Esophagus muscularis mucosa (tissue), 4 donors: ENCODE measurements around the gene PIP4K2B. TPM values are rescaled to one million over a fixed set of nuclear protein-coding genes. Genes with fewer than 3 reads are reported as not detected.

ENCODE experiments used
- DNase-seq: peaks from one replicate; pipeline ENCODE4 v3.0.0-alpha.2; 2017; ENCODE audit errors: extremely low spot score
- H3K27ac ChIP-seq, 4 donors: fragments of 200-600 bp; sonication (generic); replicated peaks in 1 of 4; 1 replicate in 3 of 4; 2 replicates in 1 of 4; pipeline ENCODE4 v1.5.1; 2016 to 2019; ENCODE audit warnings: mild to moderate bottlenecking in 1 of 4
- H3K27me3 ChIP-seq, 4 donors: fragments of 200-600 bp; sonication (generic); one replicate each; pipeline versions ENCODE4 v1.5.1 to v1.6.0; 2016 to 2019
- H3K36me3 ChIP-seq, 4 donors: fragments of 200-600 bp; sonication (generic); one replicate each; pipeline ENCODE4 v1.5.1; 2016 to 2019
- H3K4me1 ChIP-seq, 4 donors: fragments of 200-600 bp; sonication (generic); one replicate each; pipeline ENCODE4 v1.5.1; 2016 to 2019
- H3K4me3 ChIP-seq, 4 donors: fragments of 200-600 bp; sonication (generic); 1 replicate in 2 of 4; 2 replicates in 2 of 4; pipeline ENCODE4 v1.5.1; 2016 to 2019; ENCODE audit warnings: mild to moderate bottlenecking in 4 of 4, moderate library complexity in 1 of 4
- H3K9me3 ChIP-seq, 4 donors: fragments of 200-600 bp; sonication (generic); 1 replicate in 3 of 4; 2 replicates in 1 of 4; pipeline ENCODE4 v1.5.1; 2016 to 2019
- EP300 ChIP-seq: sonication (generic); formaldehyde crosslinking; IDR thresholded peaks from one replicate; pipeline ENCODE4 v1.6.1; 2017; ENCODE audit warnings: antibody characterized with exemption
- POLR2A ChIP-seq: fragments of 450-650 bp; IDR thresholded peaks from one replicate; pipeline ENCODE4 v1.6.1; 2017; ENCODE audit warnings: antibody characterized with exemption, moderate library complexity, mild to moderate bottlenecking, low read depth
- POLR2AphosphoS5 ChIP-seq, 2 donors: sonication (generic); formaldehyde crosslinking; IDR thresholded peaks; one replicate each; pipeline ENCODE4 v1.6.1; 2017; ENCODE audit warnings: antibody characterized with exemption in 2 of 2
- WGBS: methylation state at CpG from one replicate; pipeline ENCODE4 v1.1.5; 2018; 5-methylcytosine and 5-hydroxymethylcytosine counted together
- intact Hi-C: fragments of 100-400 bp; cut with DNase I; formaldehyde crosslinking; loops from one replicate; pipeline ENCODE4 v1.15.1; 2023
- total RNA-seq, 4 donors: library from RNA; depleted of rRNA; stranded (reverse); fragments of >200 nt; gene quantifications; one replicate each; pipeline versions ENCODE4 v1.1.0 to v1.2.1, GENCODE V29; 2016
- TF ChIP-seq, protein P1 (sequence below), 3 experiments: fragments of 200-600 bp in 2 of 3; fragments of 450-650 bp in 1 of 3; sonication (generic) in 2 of 3; IDR thresholded peaks; one replicate each; pipeline ENCODE4 v1.5.1; 2017 to 2019; ENCODE audit warnings: antibody characterized with exemption in 3 of 3, mild to moderate bottlenecking in 2 of 3, moderate library complexity in 1 of 3

PIP4K2B gene
- total RNA-seq, 4 donors from 2014 or later: 39.5 to 72.1 (median 53.2) TPM

GRCh38 chr17:38747463-38748148 lies 51.8 kb downstream of the PIP4K2B start:
- Histone ChIP-seq H3K4me1 (peaks cover 67 to 94% (median 87%) of the 10 kb centered on the region in 4 donors), H3K27ac (peak overlapping the region; percentile 89 to 97 (median 94)), H3K27me3 (peaks cover 0 to 6% (median 0%) of the 10 kb centered on the region in 4 donors), H3K9me3 (no peaks in the 10 kb centered on the region), H3K36me3 (no peaks in the 10 kb centered on the region), H3K4me3 (peak overlapping the region; percentile 81 to 95 (median 92))
- DNase-seq: no peak
- 3% methylated on average over 20 of the region's 64 CpGs for WGBS
- intact Hi-C loops: loop anchor here (5.0 kb wide), 1 partner anchor 45 kb away; no protein-coding TSS in a partner anchor
- TF ChIP-seq POLR2AphosphoS5 (IDR thresholded peaks at IDR 0.05) (peak in 1 of 2 donors; percentile 6), POLR2A (no peak), EP300 (no peak)
- TF ChIP-seq, protein P1, sequence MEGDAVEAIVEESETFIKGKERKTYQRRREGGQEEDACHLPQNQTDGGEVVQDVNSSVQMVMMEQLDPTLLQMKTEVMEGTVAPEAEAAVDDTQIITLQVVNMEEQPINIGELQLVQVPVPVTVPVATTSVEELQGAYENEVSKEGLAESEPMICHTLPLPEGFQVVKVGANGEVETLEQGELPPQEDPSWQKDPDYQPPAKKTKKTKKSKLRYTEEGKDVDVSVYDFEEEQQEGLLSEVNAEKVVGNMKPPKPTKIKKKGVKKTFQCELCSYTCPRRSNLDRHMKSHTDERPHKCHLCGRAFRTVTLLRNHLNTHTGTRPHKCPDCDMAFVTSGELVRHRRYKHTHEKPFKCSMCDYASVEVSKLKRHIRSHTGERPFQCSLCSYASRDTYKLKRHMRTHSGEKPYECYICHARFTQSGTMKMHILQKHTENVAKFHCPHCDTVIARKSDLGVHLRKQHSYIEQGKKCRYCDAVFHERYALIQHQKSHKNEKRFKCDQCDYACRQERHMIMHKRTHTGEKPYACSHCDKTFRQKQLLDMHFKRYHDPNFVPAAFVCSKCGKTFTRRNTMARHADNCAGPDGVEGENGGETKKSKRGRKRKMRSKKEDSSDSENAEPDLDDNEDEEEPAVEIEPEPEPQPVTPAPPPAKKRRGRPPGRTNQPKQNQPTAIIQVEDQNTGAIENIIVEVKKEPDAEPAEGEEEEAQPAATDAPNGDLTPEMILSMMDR (IDR thresholded peaks at IDR 0.05): peak in 1 of 3 experiments; percentile 24

GRCh38 chr17:38746849-38747462 lies 52.4 kb downstream of the PIP4K2B start:
- 9% methylated on average over 10 of the region's 21 CpGs for WGBS
- intact Hi-C loops: loop anchor here (5.0 kb wide), 1 partner anchor 45 kb away; no protein-coding TSS in a partner anchor
- H3K9me3 ChIP-seq: no peaks in the 10 kb centered on the region
- DNase-seq: no peak
- H3K4me3 ChIP-seq: peak overlapping the region; percentile 81 to 95 (median 92)
- H3K36me3 ChIP-seq: no peaks in the 10 kb centered on the region
- no peak for TF ChIP-seq POLR2AphosphoS5 (IDR thresholded peaks at IDR 0.05)
- TF ChIP-seq, protein P1 (IDR thresholded peaks at IDR 0.05): no peak
- TF ChIP-seq POLR2A: no peak
- H3K27me3 ChIP-seq: peaks cover 0 to 6% (median 0%) of the 10 kb centered on the region in 4 donors
- peaks cover 73 to 98% (median 91%) of the 10 kb centered on the region in 4 donors for H3K4me1 ChIP-seq
- H3K27ac ChIP-seq: peak overlapping the region; percentile 89 to 97 (median 94)

GRCh38 chr17:38746004-38746848 lies 53.1 kb downstream of the PIP4K2B start:
- 50% methylated on average over 8 of the region's 8 CpGs for WGBS
- peaks cover 0 to 6% (median 0%) of the 10 kb centered on the region in 4 donors for H3K27me3 ChIP-seq
- peak overlapping the region; percentile 81 to 95 (median 92) for H3K4me3 ChIP-seq
- no peak for DNase-seq
- TF ChIP-seq EP300: no peak
- TF ChIP-seq POLR2AphosphoS5 (IDR thresholded peaks at IDR 0.05): no peak
- TF ChIP-seq, protein P1 (IDR thresholded peaks at IDR 0.05): no peak
- TF ChIP-seq POLR2A: no peak
- H3K36me3 ChIP-seq: no peaks in the 10 kb centered on the region
- H3K27ac ChIP-seq: peak overlapping the region; percentile 89 to 97 (median 94)
- intact Hi-C loops: loop anchor here (5.0 kb wide), 1 partner anchor 44 kb away; no protein-coding TSS in a partner anchor
- no peaks in the 10 kb centered on the region for H3K9me3 ChIP-seq
- peaks cover 73 to 98% (median 92%) of the 10 kb centered on the region in 4 donors for H3K4me1 ChIP-seq

DNA sequence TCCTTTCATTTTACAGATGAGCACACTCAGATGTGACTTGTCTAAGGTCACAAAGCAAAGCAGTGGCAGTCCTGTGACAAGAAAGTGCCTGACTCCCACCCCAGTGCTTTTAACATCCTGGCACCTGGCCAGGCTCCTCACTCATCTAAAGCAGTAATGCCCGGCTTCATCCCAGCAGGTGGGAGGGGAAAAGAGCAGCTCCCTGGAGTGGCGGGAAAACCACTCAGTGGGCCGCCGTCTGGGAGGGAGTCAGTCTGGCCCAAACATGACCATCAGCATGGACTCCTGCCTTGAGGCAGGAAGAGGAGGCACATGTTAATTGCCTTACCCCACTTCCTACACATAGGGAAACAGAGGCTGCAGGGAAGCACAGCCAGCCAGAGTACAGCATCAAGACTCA lies 53.8 kb downstream of the PIP4K2B start:
- TF ChIP-seq POLR2AphosphoS5 (IDR thresholded peaks at IDR 0.05) (no peak), EP300 (no peak)
- Histone ChIP-seq H3K36me3 (peaks cover 0 to under 1% (median 0%) of the 10 kb centered on the region in 4 donors), H3K4me1 (peaks cover 73 to 98% (median 92%) of the 10 kb centered on the region in 4 donors), H3K4me3 (no peak overlapping the region), H3K27ac (peak overlapping the region in 3 of 4 donors; percentile 89 to 97 (median 92)), H3K9me3 (no peaks in the 10 kb centered on the region), H3K27me3 (peaks cover 0 to 6% (median 0%) of the 10 kb centered on the region in 4 donors)
- no peak for DNase-seq
- WGBS: 34% methylated on average over 4 of the region's 4 CpGs
- intact Hi-C loops: loop anchor here (5.0 kb wide), 1 partner anchor 43 kb away; no protein-coding TSS in a partner anchor
